ENCODE measurements around the gene KLHDC4. TPM values are rescaled to one million over a fixed set of nuclear protein-coding genes. Genes with fewer than 3 reads are reported as not detected.

The KLHDC4 gene
- total RNA-seq, 5 donors from 2014 or later (not counting 1 experiment from before 2014, with no cell fraction given), result 104 to 136 (median 116) TPM

GRCh38 chr16:87661561-87661960, 104.2 kb downstream of the KLHDC4 start:
- peaks cover 4 to 29% of the 10 kb centered on the region in 2 donors for H3K27me3 Mint-ChIP-seq
- Histone ChIP-seq H3K27ac (ENCODE audit: low read length) (no peak overlapping the region), H3K27me3 (replicated peaks in 1 of 2; ENCODE audit: control insufficient read depth in 2 of 2, extremely low read depth in 1 of 2, insufficient read depth in 2 of 2, low read length in 1 of 2) (peaks cover 0 to 45% of the 10 kb centered on the region in 2 experiments), H3K9me3 (no peaks in the 10 kb centered on the region), H3K4me1 (ENCODE audit: control insufficient read depth in 1 of 2, extremely low read depth in 1 of 2, insufficient read depth in 2 of 2, low read length in 2 of 2) (no peaks in the 10 kb centered on the region), H3K36me3 (ENCODE audit: control insufficient read depth in 2 of 2, extremely low read depth in 1 of 2, insufficient read depth in 1 of 2, low read length in 1 of 2) (no peaks in the 10 kb centered on the region), H3K4me3 (ENCODE audit: control insufficient read depth in 1 of 2, extremely low read depth in 1 of 2, low read length in 1 of 2) (no peak overlapping the region)
- ChIA-PET POLR2A (no interaction called here), CTCF (no interaction called here)
- H3K9me3 Mint-ChIP-seq, result no peaks in the 10 kb centered on the region
- H3K36me3 Mint-ChIP-seq, result no peaks in the 10 kb centered on the region
- DNase-seq, result peak in 21 of 35 experiments; percentile 1 to 26 (median 14)
- H3K4me1 Mint-ChIP-seq, result peaks cover 0 to 4% (median 0%) of the 10 kb centered on the region in 3 donors
- H3K27ac Mint-ChIP-seq, result no peak overlapping the region
- WGBS (ENCODE audit: insufficient coverage), result 35% methylated on average over 6 of the region's 16 CpGs
- no peak overlapping the region for H3K4me3 Mint-ChIP-seq
- ATAC-seq (replicated peaks in 1 of 4), result peak in 1 of 4 experiments; percentile 47

- no peaks in the 10 kb centered on the region for H3K9me3 ChIP-seq
- POLR2A ChIA-PET, result no interaction called here
- H3K4me3 ChIP-seq (ENCODE audit: control insufficient read depth in 1 of 2, extremely low read depth in 1 of 2, low read length in 1 of 2), result no peak overlapping the region
- CTCF ChIA-PET, result no interaction called here
- peaks cover 4 to 28% of the 10 kb centered on the region in 2 donors for H3K27me3 Mint-ChIP-seq
- no peak overlapping the region for H3K27ac ChIP-seq (ENCODE audit: low read length)
- H3K27ac Mint-ChIP-seq, result no peak overlapping the region
- H3K36me3 ChIP-seq (ENCODE audit: control insufficient read depth in 2 of 2, extremely low read depth in 1 of 2, insufficient read depth in 1 of 2, low read length in 1 of 2), result no peaks in the 10 kb centered on the region
- H3K4me1 Mint-ChIP-seq, result peaks cover 0 to 4% (median 0%) of the 10 kb centered on the region in 3 donors
- no peaks in the 10 kb centered on the region for H3K9me3 Mint-ChIP-seq
- no peak overlapping the region for H3K4me3 Mint-ChIP-seq
- ATAC-seq (replicated peaks in 1 of 4) (no peak), DNase-seq (no peak)
- no peaks in the 10 kb centered on the region for H3K4me1 ChIP-seq (ENCODE audit: control insufficient read depth in 1 of 2, extremely low read depth in 1 of 2, insufficient read depth in 2 of 2, low read length in 2 of 2)
- 72% methylated on average over 11 of the region's 14 CpGs for WGBS (ENCODE audit: insufficient coverage)
- H3K27me3 ChIP-seq (replicated peaks in 1 of 2; ENCODE audit: control insufficient read depth in 2 of 2, extremely low read depth in 1 of 2, insufficient read depth in 2 of 2, low read length in 1 of 2), result peaks cover 0 to 50% of the 10 kb centered on the region in 2 experiments
- H3K36me3 Mint-ChIP-seq, result no peaks in the 10 kb centered on the region
Measured at GRCh38 chr16:87658564-87659225, 107.1 kb downstream of the KLHDC4 start.

Other genes with a start within 250 kb of the KLHDC4 start
- gene JPH3, start 163.5 kb downstream of the KLHDC4 start, total RNA-seq, result not detected
- 10 to 100 TPM; 37.9 to 81.6 (median 40.0) TPM for gene SLC7A5, start 103.5 kb upstream of the KLHDC4 start, total RNA-seq
- gene CA5A, start 170.5 kb upstream of the KLHDC4 start, total RNA-seq, result under 1 TPM in 1 of 5 donors, not detected in 4; 0.20 TPM
- gene BANP, start 185.4 kb upstream of the KLHDC4 start, total RNA-seq, result 10 to 100 TPM; 57.1 to 81.9 (median 69.4) TPM